Loucy (cell line): Measurements from ENCODE around the gene BRMS1.

ENCODE experiments used
- CTCF ChIP-seq: fragments of 200-600 bp; sonication (generic); conservative IDR thresholded peaks from 2 replicates; pipeline ENCODE4 v1.5.1; 2014; ENCODE audit warnings: mild to moderate bottlenecking, antibody characterized with exemption, low read length
- EZH2phosphoT487 ChIP-seq: fragments of 200-600 bp; IDR thresholded peaks from 2 replicates; pipeline ENCODE4 v1.6.1; 2018; ENCODE audit warnings: antibody characterized with exemption, mild to moderate bottlenecking, moderate library complexity, borderline replicate concordance

- no peak for TF ChIP-seq CTCF
- no peak for TF ChIP-seq EZH2phosphoT487
Measured at GRCh38 chr11:66299186-66299585, 45.7 kb downstream of the BRMS1 start.
